ENCODE measurements around the gene LRRC71. TPM values are rescaled to one million over a fixed set of nuclear protein-coding genes. Genes with fewer than 3 reads are reported as not detected.

LRRC71 gene
- polyA plus RNA-seq, 1 donor = 0.83 TPM

- DNase-seq = peak; percentile 72
Measured at GRCh38 chr1:156927215-156928042, 7.0 kb downstream of the LRRC71 start.

- no peak for DNase-seq
Measured at GRCh38 chr1:156928043-156928602, 7.7 kb downstream of the LRRC71 start.

GRCh38 chr1:156929596-156930238, 9.3 kb downstream of the LRRC71 start:
- no peak for DNase-seq

- no peak for DNase-seq
Measured at GRCh38 chr1:156930483-156930882, 10.1 kb downstream of the LRRC71 start.

- no peak for DNase-seq
Measured at GRCh38 chr1:156931211-156931952, 10.9 kb downstream of the LRRC71 start.

GRCh38 chr1:156931974-156932710, 11.7 kb downstream of the LRRC71 start:
- DNase-seq = no peak

GRCh38 chr1:156933136-156933535, 12.7 kb downstream of the LRRC71 start:
- DNase-seq = no peak

GRCh38 chr1:156935505-156936128, 15.2 kb downstream of the LRRC71 start:
- no peak for DNase-seq

- DNase-seq = no peak
Measured at GRCh38 chr1:156936191-156936590, 15.8 kb downstream of the LRRC71 start.

- DNase-seq = no peak
Measured at GRCh38 chr1:156936721-156937220, 16.3 kb downstream of the LRRC71 start.

GRCh38 chr1:156937883-156938282, 17.5 kb downstream of the LRRC71 start:
- DNase-seq = no peak

- no peak for DNase-seq
Measured at GRCh38 chr1:156938813-156939212, 18.4 kb downstream of the LRRC71 start.

- no peak for DNase-seq
Measured at GRCh38 chr1:156939786-156940334, 19.4 kb downstream of the LRRC71 start.

GRCh38 chr1:156941675-156942074, 21.2 kb downstream of the LRRC71 start:
- DNase-seq = no peak

GRCh38 chr1:156942176-156942575, 21.7 kb downstream of the LRRC71 start:
- DNase-seq = no peak

GRCh38 chr1:156942576-156942975, 22.1 kb downstream of the LRRC71 start:
- no peak for DNase-seq

GRCh38 chr1:156943756-156944155, 23.3 kb downstream of the LRRC71 start:
- no peak for DNase-seq

- no peak for DNase-seq
Measured at GRCh38 chr1:156944268-156944667, 23.8 kb downstream of the LRRC71 start.

- DNase-seq = no peak
Measured at GRCh38 chr1:156944848-156945247, 24.4 kb downstream of the LRRC71 start.

- no peak for DNase-seq
Measured at GRCh38 chr1:156945881-156946661, 25.6 kb downstream of the LRRC71 start.

All from left kidney (tissue), 2 donors.